HG03064 (cell line): ENCODE data around the gene TMA7B.
"Not testable (repeated sequence)": the region's sequence is repeated elsewhere in the genome, so short reads cannot be mapped to it uniquely, and the experiment has no call there.

Experiments
- ATAC-seq: cut with Tn5 transposase; IDR thresholded peaks from one replicate; pipeline ENCODE4 v1.9.1; 2021; ENCODE audit warnings: low read depth; ENCODE audit not compliant: unreplicated experiment

TMA7B gene

GRCh38 chr22:39951603-39952293 lies 8.4 kb upstream of the TMA7B start:
- not testable (repeated sequence) for ATAC-seq

GRCh38 chr22:39952347-39952746 lies 7.8 kb upstream of the TMA7B start:
- no peak for ATAC-seq

- ATAC-seq = no peak
Observed at GRCh38 chr22:39953101-39953500, 7.1 kb upstream of the TMA7B start.

- no peak for ATAC-seq
Observed at GRCh38 chr22:39954584-39955055, 5.6 kb upstream of the TMA7B start.

GRCh38 chr22:39955675-39956074 lies 4.5 kb upstream of the TMA7B start:
- no peak for ATAC-seq

- ATAC-seq = no peak
Observed at GRCh38 chr22:39956932-39957664, 3.1 kb upstream of the TMA7B start.

- ATAC-seq = no peak
Observed at GRCh38 chr22:39958009-39958711, 2.0 kb upstream of the TMA7B start.

GRCh38 chr22:39958949-39959639 lies 1.1 kb upstream of the TMA7B start:
- no peak for ATAC-seq

- peak; percentile 76 for ATAC-seq
Observed at GRCh38 chr22:39960791-39961746, 872 bp downstream of the TMA7B start.

- no peak for ATAC-seq
Observed at GRCh38 chr22:39962071-39962470, 1.9 kb downstream of the TMA7B start.

GRCh38 chr22:39965748-39966147 lies 5.6 kb downstream of the TMA7B start:
- no peak for ATAC-seq

GRCh38 chr22:39966470-39966869 lies 6.3 kb downstream of the TMA7B start:
- ATAC-seq = no peak

GRCh38 chr22:39967103-39967829 lies 7.1 kb downstream of the TMA7B start:
- ATAC-seq = no peak

GRCh38 chr22:39967996-39968972 lies 8.1 kb downstream of the TMA7B start:
- no peak for ATAC-seq

GRCh38 chr22:39970742-39971141 lies 10.5 kb downstream of the TMA7B start:
- no peak for ATAC-seq

GRCh38 chr22:39972641-39973040 lies 12.4 kb downstream of the TMA7B start:
- ATAC-seq = no peak

GRCh38 chr22:39973656-39974055 lies 13.5 kb downstream of the TMA7B start:
- no peak for ATAC-seq

- no peak for ATAC-seq
Observed at GRCh38 chr22:39974065-39974464, 13.9 kb downstream of the TMA7B start.
